Tibial artery (tissue), 4 donors: Measurements from ENCODE around the gene KIF19.
"Not testable (repeated sequence)": the region's sequence is repeated elsewhere in the genome, so short reads cannot be mapped to it uniquely, and the experiment has no call there.

Experiments
- DNase-seq, 2 donors: peaks; one replicate each; pipeline ENCODE4 v3.0.0-alpha.2; 2019
- H3K27ac ChIP-seq, 2 donors: fragments of 200-600 bp; sonication (generic) in 1 of 2; 1 replicate in 1 of 2; 2 replicates in 1 of 2; pipeline ENCODE4 v1.5.1; 2018 to 2019; ENCODE audit warnings: mild to moderate bottlenecking in 1 of 2
- H3K27me3 ChIP-seq, 2 donors: fragments of 200-600 bp; sonication (generic) in 1 of 2; one replicate each; pipeline versions ENCODE4 v1.5.1 to v1.6.0; 2016 to 2019
- H3K36me3 ChIP-seq, 3 donors: fragments of 200-600 bp; sonication (generic) in 2 of 3; one replicate each; pipeline ENCODE4 v1.5.1; 2016 to 2019; ENCODE audit warnings: mild to moderate bottlenecking in 2 of 3
- H3K4me1 ChIP-seq, 4 donors: fragments of 200-600 bp; sonication (generic) in 2 of 4; 1 replicate in 3 of 4; 2 replicates in 1 of 4; pipeline ENCODE4 v1.5.1; 2016 to 2019
- H3K4me3 ChIP-seq, 2 donors: fragments of 200-600 bp; sonication (generic) in 1 of 2; 1 replicate in 1 of 2; 2 replicates in 1 of 2; pipeline ENCODE4 v1.5.1; 2018 to 2019; ENCODE audit warnings: mild to moderate bottlenecking in 2 of 2
- H3K9me3 ChIP-seq, 3 donors: fragments of 200-600 bp; sonication (generic) in 1 of 3; one replicate each; pipeline ENCODE4 v1.5.1; 2016 to 2019
- intact Hi-C: fragments of 100-400 bp; cut with DNase I; formaldehyde crosslinking; loops from one replicate; pipeline ENCODE4 v1.15.0; 2023; ENCODE audit warnings: low total_unique reads
- TF ChIP-seq, protein P1 (sequence below), 2 experiments: fragments of 200-600 bp in 1 of 2; fragments of 450-650 bp in 1 of 2; IDR thresholded peaks; one replicate each; pipeline ENCODE4 v1.5.1; 2017 to 2019; ENCODE audit warnings: antibody characterized with exemption in 2 of 2, mild to moderate bottlenecking in 1 of 2, moderate library complexity in 1 of 2

Gene KIF19, protein sequence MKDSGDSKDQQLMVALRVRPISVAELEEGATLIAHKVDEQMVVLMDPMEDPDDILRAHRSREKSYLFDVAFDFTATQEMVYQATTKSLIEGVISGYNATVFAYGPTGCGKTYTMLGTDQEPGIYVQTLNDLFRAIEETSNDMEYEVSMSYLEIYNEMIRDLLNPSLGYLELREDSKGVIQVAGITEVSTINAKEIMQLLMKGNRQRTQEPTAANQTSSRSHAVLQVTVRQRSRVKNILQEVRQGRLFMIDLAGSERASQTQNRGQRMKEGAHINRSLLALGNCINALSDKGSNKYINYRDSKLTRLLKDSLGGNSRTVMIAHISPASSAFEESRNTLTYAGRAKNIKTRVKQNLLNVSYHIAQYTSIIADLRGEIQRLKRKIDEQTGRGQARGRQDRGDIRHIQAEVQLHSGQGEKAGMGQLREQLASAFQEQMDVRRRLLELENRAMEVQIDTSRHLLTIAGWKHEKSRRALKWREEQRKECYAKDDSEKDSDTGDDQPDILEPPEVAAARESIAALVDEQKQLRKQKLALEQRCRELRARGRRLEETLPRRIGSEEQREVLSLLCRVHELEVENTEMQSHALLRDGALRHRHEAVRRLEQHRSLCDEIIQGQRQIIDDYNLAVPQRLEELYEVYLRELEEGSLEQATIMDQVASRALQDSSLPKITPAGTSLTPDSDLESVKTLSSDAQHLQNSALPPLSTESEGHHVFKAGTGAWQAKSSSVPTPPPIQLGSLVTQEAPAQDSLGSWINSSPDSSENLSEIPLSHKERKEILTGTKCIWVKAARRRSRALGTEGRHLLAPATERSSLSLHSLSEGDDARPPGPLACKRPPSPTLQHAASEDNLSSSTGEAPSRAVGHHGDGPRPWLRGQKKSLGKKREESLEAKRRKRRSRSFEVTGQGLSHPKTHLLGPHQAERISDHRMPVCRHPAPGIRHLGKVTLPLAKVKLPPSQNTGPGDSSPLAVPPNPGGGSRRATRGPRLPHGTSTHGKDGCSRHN

DNA sequence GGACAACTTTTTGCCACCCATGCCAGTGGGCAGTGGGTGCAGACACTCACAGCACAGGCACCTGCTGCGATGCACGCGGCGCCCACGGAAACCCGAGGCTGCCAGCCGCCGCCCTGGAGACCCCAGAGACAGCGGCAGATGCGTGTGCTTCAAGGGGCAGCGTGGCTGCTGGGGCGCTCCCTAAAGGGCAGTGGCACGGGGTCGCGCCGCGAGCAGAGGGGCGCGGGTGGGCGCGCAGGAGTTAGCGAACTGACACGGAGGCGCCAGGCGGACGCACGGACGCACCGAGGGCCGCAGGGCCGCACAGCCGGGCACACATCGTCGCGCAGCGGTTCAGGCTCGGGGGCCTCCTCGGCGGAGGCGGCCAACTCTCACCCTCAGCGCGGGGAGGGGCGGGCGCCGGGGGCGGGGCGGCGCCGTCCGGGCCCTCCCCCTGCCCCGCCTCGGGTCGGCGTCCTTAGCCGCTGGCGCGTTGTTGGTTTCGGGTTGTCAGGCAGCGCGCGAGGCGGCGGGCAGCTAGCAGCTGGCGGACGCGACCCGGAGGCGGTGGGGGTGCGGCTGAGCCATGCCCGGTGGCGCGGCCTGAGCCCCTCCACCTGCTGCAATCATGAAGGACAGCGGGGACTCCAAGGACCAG, at the start of gene KIF19:
Gene KIF19, plus strand, starts transcription at position 484 of the 637 bp plus-strand sequence. Its CDS starts 124 bp downstream, at position 608.
- no peak for DNase-seq
- H3K4me3 ChIP-seq, result peak within 1 kb of the TSS; percentile 33 to 38
- H3K4me1 ChIP-seq, result peaks cover 0 to 19% (median 16%) of the 10 kb centered on the region in 4 donors
- TF ChIP-seq, protein P1, sequence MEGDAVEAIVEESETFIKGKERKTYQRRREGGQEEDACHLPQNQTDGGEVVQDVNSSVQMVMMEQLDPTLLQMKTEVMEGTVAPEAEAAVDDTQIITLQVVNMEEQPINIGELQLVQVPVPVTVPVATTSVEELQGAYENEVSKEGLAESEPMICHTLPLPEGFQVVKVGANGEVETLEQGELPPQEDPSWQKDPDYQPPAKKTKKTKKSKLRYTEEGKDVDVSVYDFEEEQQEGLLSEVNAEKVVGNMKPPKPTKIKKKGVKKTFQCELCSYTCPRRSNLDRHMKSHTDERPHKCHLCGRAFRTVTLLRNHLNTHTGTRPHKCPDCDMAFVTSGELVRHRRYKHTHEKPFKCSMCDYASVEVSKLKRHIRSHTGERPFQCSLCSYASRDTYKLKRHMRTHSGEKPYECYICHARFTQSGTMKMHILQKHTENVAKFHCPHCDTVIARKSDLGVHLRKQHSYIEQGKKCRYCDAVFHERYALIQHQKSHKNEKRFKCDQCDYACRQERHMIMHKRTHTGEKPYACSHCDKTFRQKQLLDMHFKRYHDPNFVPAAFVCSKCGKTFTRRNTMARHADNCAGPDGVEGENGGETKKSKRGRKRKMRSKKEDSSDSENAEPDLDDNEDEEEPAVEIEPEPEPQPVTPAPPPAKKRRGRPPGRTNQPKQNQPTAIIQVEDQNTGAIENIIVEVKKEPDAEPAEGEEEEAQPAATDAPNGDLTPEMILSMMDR (IDR thresholded peaks at IDR 0.05), result no peak
- peaks cover 0 to 53% of the 10 kb centered on the region in 2 donors for H3K27me3 ChIP-seq
- H3K27ac ChIP-seq, result no peak within 1 kb of the TSS
- intact Hi-C loops, result no loop called here
- H3K36me3 ChIP-seq, result no peaks in the 10 kb centered on the region
- H3K9me3 ChIP-seq, result no peaks in the 10 kb centered on the region

DNA sequence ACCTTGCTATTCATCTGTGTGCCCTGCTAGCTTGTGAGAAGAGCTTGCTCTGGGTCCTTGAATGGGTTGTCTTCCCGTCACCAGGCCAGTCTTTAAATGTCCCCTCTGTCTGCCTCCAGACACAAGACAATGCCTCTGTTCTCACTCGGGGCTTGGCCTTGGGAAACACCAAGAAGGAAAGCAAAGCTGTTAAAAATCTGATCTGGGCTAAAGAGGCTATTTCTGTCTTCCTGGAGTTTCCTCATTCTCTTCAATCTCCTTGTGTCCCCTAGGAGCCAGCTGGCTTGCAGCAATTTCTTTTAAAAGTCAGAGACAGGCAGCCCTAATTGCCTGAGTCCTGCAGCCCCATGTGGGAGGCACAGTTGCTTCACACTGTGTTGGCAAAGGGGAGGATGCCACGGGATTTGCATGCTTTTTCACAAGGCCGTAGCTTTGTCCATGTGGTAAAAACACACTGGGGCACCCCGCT, 49.5 kb upstream of the KIF19 start:
- no peaks in the 10 kb centered on the region for H3K4me1 ChIP-seq
- H3K4me3 ChIP-seq, result no peak overlapping the region
- H3K27me3 ChIP-seq, result peaks cover 0 to 47% of the 10 kb centered on the region in 2 donors
- intact Hi-C loops, result no loop called here
- H3K9me3 ChIP-seq, result no peaks in the 10 kb centered on the region
- no peaks in the 10 kb centered on the region for H3K36me3 ChIP-seq
- no peak overlapping the region for H3K27ac ChIP-seq
- TF ChIP-seq, protein P1 (IDR thresholded peaks at IDR 0.05), result no peak
- peak in 1 of 2 donors; percentile 55 for DNase-seq

DNA sequence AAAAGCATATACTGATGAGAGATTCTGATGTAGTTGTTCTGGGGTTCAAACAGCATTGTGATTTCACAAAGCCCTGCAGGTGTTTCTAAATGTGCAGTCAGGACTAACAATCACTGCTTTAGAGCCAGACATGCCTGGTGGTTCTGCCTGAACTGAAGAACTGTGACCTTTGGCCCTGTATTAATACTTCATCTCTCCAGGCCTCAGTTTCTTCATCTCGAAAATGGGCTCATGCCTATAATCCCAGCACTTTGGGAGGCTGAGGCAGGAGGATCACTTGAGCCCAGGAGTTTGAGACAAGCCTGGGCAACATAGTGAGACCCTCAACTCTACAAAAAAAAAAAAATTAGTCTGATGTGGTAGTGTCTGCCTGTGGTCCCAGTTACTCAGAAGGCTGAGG, 48.1 kb upstream of the KIF19 start:
- no peak overlapping the region for H3K27ac ChIP-seq
- intact Hi-C loops, result no loop called here
- H3K36me3 ChIP-seq, result no peaks in the 10 kb centered on the region
- TF ChIP-seq, protein P1 (IDR thresholded peaks at IDR 0.05), result no peak
- H3K4me1 ChIP-seq, result no peaks in the 10 kb centered on the region
- no peak for DNase-seq
- H3K27me3 ChIP-seq, result peaks cover 0 to 38% of the 10 kb centered on the region in 2 donors
- H3K4me3 ChIP-seq, result no peak overlapping the region
- H3K9me3 ChIP-seq, result no peaks in the 10 kb centered on the region

DNA sequence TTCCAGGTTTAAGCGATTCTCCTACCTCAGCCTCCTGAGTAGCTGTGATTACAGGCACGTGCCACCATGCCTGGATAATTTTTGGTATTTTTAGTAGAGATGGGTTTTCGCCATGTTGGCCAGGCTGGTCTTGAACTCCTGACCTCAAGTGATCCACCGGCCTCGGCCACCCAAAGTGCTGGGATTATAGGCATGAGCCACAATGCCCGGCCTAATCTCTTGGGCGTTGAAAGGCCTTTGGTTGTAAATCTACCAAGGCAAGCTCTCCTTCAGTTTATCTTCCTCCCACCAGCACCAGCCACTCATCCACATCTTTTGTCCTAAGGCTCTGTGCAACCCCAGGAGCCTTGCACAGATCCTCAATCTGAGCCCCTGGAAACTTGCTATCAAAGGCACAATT, 46.4 kb upstream of the KIF19 start:
- DNase-seq, H3K36me3 ChIP-seq, H3K9me3 ChIP-seq, H3K27ac ChIP-seq, H3K4me1 ChIP-seq, H3K4me3 ChIP-seq: not testable (repeated sequence)
- peaks cover 0 to 34% of the 10 kb centered on the region in 2 donors for H3K27me3 ChIP-seq
- intact Hi-C loops, result loop anchor here (10.0 kb wide), 1 partner anchor 185 kb away; no protein-coding TSS in a partner anchor

DNA sequence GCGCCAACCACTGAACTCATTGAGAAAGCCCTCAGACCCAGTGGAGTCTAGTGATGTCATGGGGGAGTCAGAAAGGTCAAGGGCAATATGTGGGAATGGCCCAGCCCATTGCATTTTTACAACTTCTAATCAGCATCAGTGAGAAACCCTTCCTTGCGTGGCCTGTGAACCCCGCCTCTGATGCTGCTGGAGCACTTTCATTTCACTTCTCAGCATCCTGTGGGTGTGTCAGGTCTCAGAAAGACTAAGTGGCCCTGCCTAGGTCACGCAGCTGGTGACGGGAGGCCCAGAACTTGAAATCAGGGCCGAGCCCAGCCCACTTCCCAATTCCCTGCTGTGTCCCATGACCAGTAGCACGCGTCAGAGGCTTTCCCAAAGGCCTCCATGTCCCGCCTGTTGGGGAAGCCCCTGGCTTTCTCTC, 45.9 kb upstream of the KIF19 start:
- Histone ChIP-seq H3K27ac (no peak overlapping the region), H3K27me3 (peaks cover 0 to 34% of the 10 kb centered on the region in 2 donors), H3K36me3 (no peaks in the 10 kb centered on the region), H3K4me3 (no peak overlapping the region), H3K9me3 (no peaks in the 10 kb centered on the region), H3K4me1 (no peaks in the 10 kb centered on the region)
- DNase-seq, result no peak
- intact Hi-C loops, result loop anchor here (10.0 kb wide), 1 partner anchor 185 kb away; no protein-coding TSS in a partner anchor
- TF ChIP-seq, protein P1 (IDR thresholded peaks at IDR 0.05), result no peak
